ENCODE data around the gene C19orf12. TPM values are rescaled to one million over a fixed set of nuclear protein-coding genes. Genes with fewer than 3 reads are reported as not detected.
"Not testable (repeated sequence)": the region's sequence is repeated elsewhere in the genome, so short reads cannot be mapped to it uniquely, and the experiment has no call there.

The C19orf12 gene
- polyA plus RNA-seq, 1 donor, result 23.8 TPM

GRCh38 chr19:29675120-29675649, 39.9 kb downstream of the C19orf12 start:
- DNase-seq, result no peak

GRCh38 chr19:29674374-29675119, 40.5 kb downstream of the C19orf12 start:
- no peak for DNase-seq

- no peak for DNase-seq
Measured at GRCh38 chr19:29673451-29674371, 41.4 kb downstream of the C19orf12 start.

GRCh38 chr19:29672933-29673336, 42.1 kb downstream of the C19orf12 start:
- DNase-seq, result no peak

GRCh38 chr19:29672319-29672932, 42.6 kb downstream of the C19orf12 start:
- no peak for DNase-seq

- DNase-seq, result no peak
Measured at GRCh38 chr19:29671393-29672160, 43.5 kb downstream of the C19orf12 start.

- not testable (repeated sequence) for DNase-seq
Measured at GRCh38 chr19:29671026-29671392, 44.1 kb downstream of the C19orf12 start.

GRCh38 chr19:29670255-29670654, 44.8 kb downstream of the C19orf12 start:
- DNase-seq, result no peak

- no peak for DNase-seq
Measured at GRCh38 chr19:29668746-29669609, 46.1 kb downstream of the C19orf12 start.

- DNase-seq, result no peak
Measured at GRCh38 chr19:29667901-29668341, 47.1 kb downstream of the C19orf12 start.

- DNase-seq, result no peak
Measured at GRCh38 chr19:29667387-29667783, 47.7 kb downstream of the C19orf12 start.

- DNase-seq, result peak; percentile 85
Measured at GRCh38 chr19:29666578-29667386, 48.3 kb downstream of the C19orf12 start.

GRCh38 chr19:29665826-29666577, 49.1 kb downstream of the C19orf12 start:
- peak; percentile 58 for DNase-seq

- peak; percentile 93 for DNase-seq
Measured at GRCh38 chr19:29665215-29665825, 49.7 kb downstream of the C19orf12 start, which contains the start of gene PLEKHF1. TSS of gene PLEKHF1 (plus strand) at chr19:29665461. CDS start at chr19:29673840, 8,379 bp downstream.

- DNase-seq, result no peak
Measured at GRCh38 chr19:29664753-29665214, 50.3 kb downstream of the C19orf12 start.

GRCh38 chr19:29663861-29664752, 51.0 kb downstream of the C19orf12 start:
- no peak for DNase-seq

- peak; percentile 83 for DNase-seq
Measured at GRCh38 chr19:29662604-29663404, 52.3 kb downstream of the C19orf12 start.
